ENCODE results near the gene TFDP1. TPM values are rescaled to one million over a fixed set of nuclear protein-coding genes. Genes with fewer than 3 reads are reported as not detected.

The TFDP1 gene
- total RNA-seq, 1 experiment from 2014 or later = 31.4 TPM

- no peak for DNase-seq
- no peak overlapping the region for H3K27ac Mint-ChIP-seq (ENCODE audit: unreplicated experiment)
- H3K4me3 Mint-ChIP-seq (ENCODE audit: low read depth, unreplicated experiment) = no peak overlapping the region
- intact Hi-C loops (cut with micrococcal nuclease; ENCODE audit: unreplicated experiment) = no loop called here
- peaks cover 7% of the 10 kb centered on the region for H3K36me3 Mint-ChIP-seq (ENCODE audit: insufficient read depth, unreplicated experiment)
- H3K9me3 Mint-ChIP-seq (ENCODE audit: low read depth, unreplicated experiment) = no peaks in the 10 kb centered on the region
- no peaks in the 10 kb centered on the region for H3K27me3 Mint-ChIP-seq (ENCODE audit: unreplicated experiment)
- CTCF ChIA-PET = no interaction called here
- no peaks in the 10 kb centered on the region for H3K4me1 Mint-ChIP-seq (ENCODE audit: low read depth, unreplicated experiment)
- no TSS peak for BruUV-seq (replicated peaks)
- TF ChIP-seq, protein P1, sequence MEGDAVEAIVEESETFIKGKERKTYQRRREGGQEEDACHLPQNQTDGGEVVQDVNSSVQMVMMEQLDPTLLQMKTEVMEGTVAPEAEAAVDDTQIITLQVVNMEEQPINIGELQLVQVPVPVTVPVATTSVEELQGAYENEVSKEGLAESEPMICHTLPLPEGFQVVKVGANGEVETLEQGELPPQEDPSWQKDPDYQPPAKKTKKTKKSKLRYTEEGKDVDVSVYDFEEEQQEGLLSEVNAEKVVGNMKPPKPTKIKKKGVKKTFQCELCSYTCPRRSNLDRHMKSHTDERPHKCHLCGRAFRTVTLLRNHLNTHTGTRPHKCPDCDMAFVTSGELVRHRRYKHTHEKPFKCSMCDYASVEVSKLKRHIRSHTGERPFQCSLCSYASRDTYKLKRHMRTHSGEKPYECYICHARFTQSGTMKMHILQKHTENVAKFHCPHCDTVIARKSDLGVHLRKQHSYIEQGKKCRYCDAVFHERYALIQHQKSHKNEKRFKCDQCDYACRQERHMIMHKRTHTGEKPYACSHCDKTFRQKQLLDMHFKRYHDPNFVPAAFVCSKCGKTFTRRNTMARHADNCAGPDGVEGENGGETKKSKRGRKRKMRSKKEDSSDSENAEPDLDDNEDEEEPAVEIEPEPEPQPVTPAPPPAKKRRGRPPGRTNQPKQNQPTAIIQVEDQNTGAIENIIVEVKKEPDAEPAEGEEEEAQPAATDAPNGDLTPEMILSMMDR (IDR thresholded peaks at IDR 0.05; ENCODE audit: unreplicated experiment) = no peak
Observed at GRCh38 chr13:113635048-113635420, 50.5 kb downstream of the TFDP1 start.

- H3K4me1 Mint-ChIP-seq (ENCODE audit: low read depth, unreplicated experiment) = no peaks in the 10 kb centered on the region
- H3K27ac Mint-ChIP-seq (ENCODE audit: unreplicated experiment) = no peak overlapping the region
- no TSS peak for BruUV-seq (replicated peaks)
- intact Hi-C loops (cut with micrococcal nuclease; ENCODE audit: unreplicated experiment) = no loop called here
- CTCF ChIA-PET = no interaction called here
- no peaks in the 10 kb centered on the region for H3K9me3 Mint-ChIP-seq (ENCODE audit: low read depth, unreplicated experiment)
- H3K36me3 Mint-ChIP-seq (ENCODE audit: insufficient read depth, unreplicated experiment) = peaks cover 7% of the 10 kb centered on the region
- TF ChIP-seq, protein P1 (IDR thresholded peaks at IDR 0.05; ENCODE audit: unreplicated experiment) = no peak
- no peaks in the 10 kb centered on the region for H3K27me3 Mint-ChIP-seq (ENCODE audit: unreplicated experiment)
- no peak for DNase-seq
- no peak overlapping the region for H3K4me3 Mint-ChIP-seq (ENCODE audit: low read depth, unreplicated experiment)
Observed at GRCh38 chr13:113635709-113636108, 51.2 kb downstream of the TFDP1 start.

DNA sequence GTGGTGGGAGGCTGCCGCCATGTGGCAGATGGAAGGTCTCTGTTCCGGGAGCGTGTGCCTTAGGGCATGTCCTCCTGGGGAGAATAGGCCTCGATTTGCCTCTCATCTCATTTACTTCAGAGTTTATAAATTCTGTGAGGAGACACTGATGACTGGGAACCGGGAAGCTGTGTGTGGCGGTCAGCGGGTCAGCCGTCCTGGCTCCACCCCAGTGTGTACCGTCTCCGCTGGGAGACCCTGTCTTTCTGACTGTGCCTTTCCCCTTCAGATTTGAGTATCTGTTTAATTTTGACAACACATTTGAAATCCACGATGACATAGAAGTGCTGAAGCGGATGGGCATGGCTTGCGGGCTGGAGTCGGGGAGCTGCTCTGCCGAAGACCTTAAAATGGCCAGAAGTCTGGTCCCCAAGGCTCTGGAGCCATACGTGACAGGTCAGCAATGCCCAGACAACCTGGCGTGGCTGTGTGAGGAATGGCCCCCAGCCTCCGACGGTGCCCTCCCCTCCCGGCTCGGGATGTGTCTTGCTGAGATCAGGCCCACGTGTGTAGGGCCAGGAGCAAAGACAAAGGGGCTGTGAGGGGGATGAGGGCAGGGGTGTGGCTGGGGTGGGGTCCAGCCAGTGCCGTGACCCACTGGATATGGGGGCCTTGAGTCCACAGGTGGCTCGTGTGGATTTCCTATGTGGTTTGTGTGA, 51.9 kb downstream of the TFDP1 start:
- peaks cover 7% of the 10 kb centered on the region for H3K36me3 Mint-ChIP-seq (ENCODE audit: insufficient read depth, unreplicated experiment)

DNA sequence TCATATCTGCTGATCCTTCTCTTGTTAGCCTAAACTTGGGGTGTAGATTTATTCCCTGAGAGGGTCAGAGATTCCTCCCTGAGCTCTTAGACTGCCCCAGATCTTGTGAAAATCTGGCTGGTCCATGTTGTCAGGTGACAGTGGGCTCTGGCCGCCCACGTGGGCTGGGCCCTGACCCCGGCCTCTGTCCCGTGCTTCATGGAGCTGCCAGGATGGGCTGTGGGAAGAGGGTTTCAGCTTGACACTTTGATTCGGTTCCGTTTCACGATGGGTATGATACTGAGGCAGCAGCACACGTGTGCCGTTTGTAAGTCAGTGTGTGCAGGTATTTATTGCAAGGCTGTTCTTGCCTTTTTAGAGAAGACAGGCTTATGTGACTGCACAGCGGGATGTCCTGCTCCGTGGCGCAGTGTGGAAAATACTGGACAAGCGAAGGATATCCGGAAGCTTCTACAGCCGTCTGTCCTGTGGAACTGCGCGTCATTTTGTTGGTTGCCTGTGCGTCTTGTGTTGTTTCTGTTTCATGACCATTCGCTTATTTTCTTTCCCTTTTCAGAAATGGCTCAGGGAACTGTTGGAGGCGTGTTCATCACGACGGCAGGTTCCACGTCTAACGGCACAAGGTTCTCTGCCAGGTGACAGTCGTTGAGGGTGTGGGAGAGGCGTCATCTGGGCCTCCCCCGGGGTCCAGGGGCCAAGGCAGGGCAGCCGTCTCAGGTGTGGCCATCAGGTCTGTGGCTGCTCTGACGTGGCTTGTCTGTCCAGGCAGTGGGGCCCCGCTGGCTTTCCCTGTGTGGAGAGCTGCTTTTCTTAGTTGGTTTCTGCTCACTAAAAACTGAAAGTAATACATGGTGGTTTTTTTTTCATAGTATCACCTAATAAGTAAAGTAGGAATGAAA, 53.0 kb downstream of the TFDP1 start:
- TF ChIP-seq, protein P1 (IDR thresholded peaks at IDR 0.05; ENCODE audit: unreplicated experiment) = no peak
- Mint-ChIP-seq H3K36me3 (ENCODE audit: insufficient read depth, unreplicated experiment) (peaks cover 7% of the 10 kb centered on the region), H3K4me3 (ENCODE audit: low read depth, unreplicated experiment) (no peak overlapping the region), H3K27me3 (ENCODE audit: unreplicated experiment) (no peaks in the 10 kb centered on the region), H3K27ac (ENCODE audit: unreplicated experiment) (no peak overlapping the region), H3K9me3 (ENCODE audit: low read depth, unreplicated experiment) (peaks cover 3% of the 10 kb centered on the region), H3K4me1 (ENCODE audit: low read depth, unreplicated experiment) (no peaks in the 10 kb centered on the region)
- intact Hi-C loops (cut with micrococcal nuclease; ENCODE audit: unreplicated experiment) = no loop called here
- DNase-seq = no peak
- CTCF ChIA-PET = no interaction called here
- BruUV-seq (replicated peaks) = no TSS peak

More for the DNA sequence above, 51.9 kb downstream of the TFDP1 start:
- Mint-ChIP-seq H3K27ac (ENCODE audit: unreplicated experiment) (no peak overlapping the region), H3K27me3 (ENCODE audit: unreplicated experiment) (no peaks in the 10 kb centered on the region), H3K4me1 (ENCODE audit: low read depth, unreplicated experiment) (no peaks in the 10 kb centered on the region), H3K4me3 (ENCODE audit: low read depth, unreplicated experiment) (no peak overlapping the region), H3K9me3 (ENCODE audit: low read depth, unreplicated experiment) (no peaks in the 10 kb centered on the region)
- no peak for DNase-seq
- CTCF ChIA-PET = no interaction called here
- TF ChIP-seq, protein P1 (IDR thresholded peaks at IDR 0.05; ENCODE audit: unreplicated experiment) = no peak
- intact Hi-C loops (cut with micrococcal nuclease; ENCODE audit: unreplicated experiment) = no loop called here
- no TSS peak for BruUV-seq (replicated peaks)

Data from Calu3 (cell line).